HepG2 (cell line): ENCODE data around the gene KLF16. TPM values are rescaled to one million over a fixed set of nuclear protein-coding genes. Genes with fewer than 3 reads are reported as not detected.

Experiments
- ASH2L ChIP-seq: fragments of 300-600, 200-600 bp; sonication (generic); IDR thresholded peaks from 2 replicates; pipeline ENCODE4 v1.7.0; 2017; ENCODE audit warnings: low read depth, mild to moderate bottlenecking, moderate library complexity, mixed read lengths, low read length; ENCODE audit not compliant: insufficient read length
- CBX5 ChIP-seq: sonication (generic); formaldehyde crosslinking; IDR thresholded peaks from 2 replicates; pipeline ENCODE4 v1.4.0; 2020; ENCODE audit warnings: missing genetic modification reagents, borderline replicate concordance
- DPF2 ChIP-seq: sonication (generic); formaldehyde crosslinking; IDR thresholded peaks from 2 replicates; pipeline ENCODE4 v1.4.0; 2020; ENCODE audit warnings: mild to moderate bottlenecking, low read depth, missing genetic modification reagents, borderline replicate concordance
- ELF1 ChIP-seq: sonication (generic); formaldehyde crosslinking; IDR thresholded peaks from 2 replicates; pipeline ENCODE4 v1.4.0; 2020; ENCODE audit warnings: missing genetic modification reagents
- JUNB ChIP-seq: sonication (generic); formaldehyde crosslinking; IDR thresholded peaks from 2 replicates; pipeline ENCODE4 v1.8.0; 2022; ENCODE audit warnings: missing genetic modification reagents, mild to moderate bottlenecking, borderline replicate concordance
- KDM2A ChIP-seq: sonication (generic); formaldehyde crosslinking; IDR thresholded peaks from 2 replicates; pipeline ENCODE4 v1.4.0; 2020; ENCODE audit warnings: low read depth, missing genetic modification reagents, borderline replicate concordance
- MAFF ChIP-seq: IDR thresholded peaks from 2 replicates; pipeline ENCODE4 v1.6.1; 2011; ENCODE audit warnings: low read depth, low read length, improper control_type of control experiment
- MEF2D ChIP-seq: sonication (generic); formaldehyde crosslinking; IDR thresholded peaks from 2 replicates; pipeline ENCODE4 v1.5.1; 2020; ENCODE audit warnings: mild to moderate bottlenecking, missing genetic modification reagents
- MLLT10 ChIP-seq: sonication (generic); formaldehyde crosslinking; IDR thresholded peaks from 2 replicates; pipeline ENCODE4 v1.4.0; 2020; ENCODE audit warnings: missing genetic modification reagents
- MXD4 ChIP-seq: IDR thresholded peaks from 2 replicates; pipeline ENCODE4 v1.6.1; 2016; ENCODE audit warnings: mild to moderate bottlenecking, missing biosample characterization, missing genetic modification reagents
- MYC ChIP-seq: sonication (generic); formaldehyde crosslinking; IDR thresholded peaks from 2 replicates; pipeline ENCODE4 v1.9.0; 2021; ENCODE audit warnings: missing genetic modification reagents, borderline replicate concordance
- NR3C1 ChIP-seq: sonication (generic); formaldehyde crosslinking; IDR thresholded peaks from 2 replicates; pipeline ENCODE4 v1.4.0; 2020; ENCODE audit warnings: missing genetic modification reagents
- RAD21 ChIP-seq: fragments of 450-650 bp; formaldehyde crosslinking; IDR thresholded peaks from 2 replicates; pipeline ENCODE4 v1.5.0; 2020; ENCODE audit warnings: mild to moderate bottlenecking
- RBFOX2 ChIP-seq: fragments of 200-400 bp; formaldehyde crosslinking; IDR thresholded peaks from 2 replicates; pipeline ENCODE4 v1.6.1; 2017; ENCODE audit warnings: low read depth, mild to moderate bottlenecking, low read length
- REPIN1 ChIP-seq: sonication (generic); formaldehyde crosslinking; IDR thresholded peaks from 2 replicates; pipeline ENCODE4 v1.8.0; 2022; ENCODE audit warnings: missing genetic modification reagents, low read depth, mild to moderate bottlenecking, borderline replicate concordance
- RNF2 ChIP-seq: fragments of 450-650 bp; conservative IDR thresholded peaks from 2 replicates; pipeline ENCODE4 v1.6.1; 2016; ENCODE audit warnings: low read depth
- STAG1 ChIP-seq: sonication (generic); formaldehyde crosslinking; IDR thresholded peaks from 2 replicates; pipeline ENCODE4 v1.4.0; 2020; ENCODE audit warnings: missing genetic modification reagents
- TEAD2 ChIP-seq: sonication (generic); formaldehyde crosslinking; IDR thresholded peaks from 2 replicates; pipeline ENCODE4 v1.9.0; 2021; ENCODE audit warnings: missing genetic modification reagents
- THAP9 ChIP-seq: sonication (generic); formaldehyde crosslinking; IDR thresholded peaks from 2 replicates; pipeline ENCODE4; 2020; ENCODE audit warnings: missing genetic modification reagents, mild to moderate bottlenecking, borderline replicate concordance
- ZBTB37 ChIP-seq: sonication (generic); formaldehyde crosslinking; IDR thresholded peaks from 2 replicates; pipeline ENCODE4 v1.4.0; 2020; ENCODE audit warnings: mild to moderate bottlenecking, missing genetic modification reagents
- ZEB1 ChIP-seq: IDR thresholded peaks from 2 replicates; pipeline ENCODE4 v1.6.1; 2012; ENCODE audit warnings: mild to moderate bottlenecking, low read depth, inconsistent platforms; ENCODE audit not compliant: insufficient replicate concordance
- ZNF124 ChIP-seq: sonication (generic); formaldehyde crosslinking; IDR thresholded peaks from 2 replicates; pipeline ENCODE4 v1.4.0; 2020; ENCODE audit warnings: missing genetic modification reagents
- ZNF563 ChIP-seq: sonication (generic); formaldehyde crosslinking; IDR thresholded peaks from 2 replicates; pipeline ENCODE4 v1.8.0; 2022; ENCODE audit warnings: mild to moderate bottlenecking, moderate library complexity, missing genetic modification reagents
- ZNF691 ChIP-seq: sonication (generic); formaldehyde crosslinking; IDR thresholded peaks from 2 replicates; pipeline ENCODE4 v1.4.0; 2020; ENCODE audit warnings: missing genetic modification reagents, low read depth, mild to moderate bottlenecking, borderline replicate concordance
- ZNF709 ChIP-seq: sonication (generic); formaldehyde crosslinking; IDR thresholded peaks from 2 replicates; pipeline ENCODE4 v1.5.0; 2020; ENCODE audit warnings: mild to moderate bottlenecking, missing genetic modification reagents
- ZNF839 ChIP-seq: sonication (generic); formaldehyde crosslinking; IDR thresholded peaks from 2 replicates; pipeline ENCODE4 v1.4.0; 2020; ENCODE audit warnings: missing genetic modification reagents, mild to moderate bottlenecking, borderline replicate concordance
- polyA plus RNA-seq, 8 experiments: library from polyadenylated mRNA; depleted of rRNA in 3 of 8; stranded (reverse) in 7 of 8; unstranded in 1 of 8; fragments of >200 nt; fragmentation: Illumina TruSeq in 4 of 8; extraction: Trizol in 4 of 8; gene quantifications; 2 replicates each; pipeline versions ENCODE4 v1.2.1 to v1.2.3, GENCODE V29; 2011 to 2016; ENCODE audit warnings: low read depth in 4 of 8, missing spikeins in 1 of 8, mixed read lengths in 1 of 8; ENCODE audit not compliant: insufficient read depth in 1 of 8
- total RNA-seq, 5 experiments: library from RNA; depleted of rRNA; stranded (reverse); fragments of >200 nt; fragmentation: Illumina TruSeq; extraction: Trizol; gene quantifications; 2 replicates each; pipeline ENCODE4 v1.2.3, GENCODE V29; 2016; ENCODE audit warnings: low read depth in 1 of 5

The KLF16 gene
- total and polyA plus RNA-seq, 2 of the 13 experiments (the other 11 are each of a cell fraction or from before 2014, with no cell fraction given): 3.5 to 6.7 TPM

- peak; percentile 90 for TF ChIP-seq ZEB1
- peak; percentile 71 for TF ChIP-seq RAD21 (CRISPR knock-in tag)
- peak; percentile 32; the same call in 1 of the 2 replicates for TF ChIP-seq ZNF709 (CRISPR knock-in tag)
- TF ChIP-seq STAG1 (CRISPR knock-in tag): peak; percentile 49
- TF ChIP-seq MXD4 (CRISPR knock-in tag): 0 out of 2 replicates have a peak, but pooled peaks have one; percentile 41
- TF ChIP-seq TEAD2 (CRISPR knock-in tag): no peak
- peak; percentile 76; the same call in 1 of the 2 replicates for TF ChIP-seq ZNF124 (CRISPR knock-in tag)
- no peak for TF ChIP-seq RBFOX2
- peak; percentile 85 for TF ChIP-seq ZBTB37
- peak; percentile 15; the same call in 1 of the 2 replicates for TF ChIP-seq ELF1
- TF ChIP-seq DPF2 (CRISPR knock-in tag): peak; percentile 83; the same call in 1 of the 2 replicates
- TF ChIP-seq ZNF839: 0 out of 2 replicates have a peak, but pooled peaks have one; percentile 37
- TF ChIP-seq ASH2L: no peak
- peak; percentile 44; the same call in 1 of the 2 replicates for TF ChIP-seq ZNF563 (CRISPR knock-in tag)
- peak; percentile 91 for TF ChIP-seq KDM2A (CRISPR knock-in tag)
- peak; percentile 81; the same call in 1 of the 2 replicates for TF ChIP-seq MYC
- TF ChIP-seq CBX5 (CRISPR knock-in tag): 0 out of 2 replicates have a peak, but pooled peaks have one; percentile 56
- 0 out of 2 replicates have a peak, but pooled peaks have one; percentile 64 for TF ChIP-seq MEF2D (CRISPR knock-in tag)
- TF ChIP-seq REPIN1 (CRISPR knock-in tag): peak; percentile 72; the same call in 1 of the 2 replicates
- peak; percentile 56; the same call in 1 of the 2 replicates for TF ChIP-seq THAP9 (CRISPR knock-in tag)
- TF ChIP-seq ZNF691 (CRISPR knock-in tag): 0 out of 2 replicates have a peak, but pooled peaks have one; percentile 21
- no peak for TF ChIP-seq MLLT10
- TF ChIP-seq RNF2: no peak
- no peak for TF ChIP-seq JUNB
- no peak for TF ChIP-seq MAFF
- TF ChIP-seq NR3C1: no peak
Measured at GRCh38 chr19:1871140-1871597, 7.8 kb upstream of the KLF16 start (continued).
